Measurements from ENCODE around the gene SALL1.

GRCh38 chr16:51133183-51133582 lies 17.9 kb downstream of the SALL1 start:
- TF ChIP-seq CTCF (conservative IDR thresholded peaks at IDR 0.05; ENCODE audit: low read depth, low read length): no peak
- TF ChIP-seq SMC3 (IDR thresholded peaks at IDR 0.05; ENCODE audit: low read depth, low read length): no peak
- no peak for TF ChIP-seq POLR2A (IDR thresholded peaks at IDR 0.05; ENCODE audit: low read depth, low read length)
- TF ChIP-seq MAZ (IDR thresholded peaks at IDR 0.05; ENCODE audit: borderline replicate concordance, low read depth, low read length): no peak
- TF ChIP-seq RAD21 (IDR thresholded peaks at IDR 0.05; ENCODE audit: low read length): no peak
- no peak for TF ChIP-seq FOS (IDR thresholded peaks at IDR 0.05; ENCODE audit: low read depth, low read length)
- no peak for TF ChIP-seq CHD1 (IDR thresholded peaks at IDR 0.05; ENCODE audit: low read depth, low read length)
